Tibial artery (tissue), 4 donors: ENCODE results near the gene SPC24.
"Not testable (repeated sequence)": the region's sequence is repeated elsewhere in the genome, so short reads cannot be mapped to it uniquely, and the experiment has no call there.

ENCODE experiments used
- DNase-seq, 2 donors: peaks; one replicate each; pipeline ENCODE4 v3.0.0-alpha.2; 2019
- H3K27ac ChIP-seq, 2 donors: fragments of 200-600 bp; sonication (generic) in 1 of 2; 1 replicate in 1 of 2; 2 replicates in 1 of 2; pipeline ENCODE4 v1.5.1; 2018 to 2019; ENCODE audit warnings: mild to moderate bottlenecking in 1 of 2
- H3K27me3 ChIP-seq, 2 donors: fragments of 200-600 bp; sonication (generic) in 1 of 2; one replicate each; pipeline versions ENCODE4 v1.5.1 to v1.6.0; 2016 to 2019
- H3K36me3 ChIP-seq, 3 donors: fragments of 200-600 bp; sonication (generic) in 2 of 3; one replicate each; pipeline ENCODE4 v1.5.1; 2016 to 2019; ENCODE audit warnings: mild to moderate bottlenecking in 2 of 3
- H3K4me1 ChIP-seq, 4 donors: fragments of 200-600 bp; sonication (generic) in 2 of 4; 1 replicate in 3 of 4; 2 replicates in 1 of 4; pipeline ENCODE4 v1.5.1; 2016 to 2019
- H3K4me3 ChIP-seq, 2 donors: fragments of 200-600 bp; sonication (generic) in 1 of 2; 1 replicate in 1 of 2; 2 replicates in 1 of 2; pipeline ENCODE4 v1.5.1; 2018 to 2019; ENCODE audit warnings: mild to moderate bottlenecking in 2 of 2
- H3K9me3 ChIP-seq, 3 donors: fragments of 200-600 bp; sonication (generic) in 1 of 3; one replicate each; pipeline ENCODE4 v1.5.1; 2016 to 2019
- CTCF ChIP-seq, 2 experiments: fragments of 200-600 bp in 1 of 2; fragments of 450-650 bp in 1 of 2; IDR thresholded peaks; one replicate each; pipeline ENCODE4 v1.5.1; 2017 to 2019; ENCODE audit warnings: antibody characterized with exemption in 2 of 2, mild to moderate bottlenecking in 1 of 2, moderate library complexity in 1 of 2
- intact Hi-C: fragments of 100-400 bp; cut with DNase I; formaldehyde crosslinking; loops from one replicate; pipeline ENCODE4 v1.15.0; 2023; ENCODE audit warnings: low total_unique reads

The SPC24 gene

GRCh38 chr19:11166281-11167142, 10.9 kb upstream of the SPC24 start:
- Histone ChIP-seq H3K27ac (peak overlapping the region; percentile 87 to 88), H3K4me1 (peaks cover 12 to 86% (median 68%) of the 10 kb centered on the region in 4 donors), H3K36me3 (peaks cover 47 to 57% (median 50%) of the 10 kb centered on the region in 3 donors), H3K27me3 (no peaks in the 10 kb centered on the region), H3K4me3 (no peak overlapping the region), H3K9me3 (no peaks in the 10 kb centered on the region)
- intact Hi-C loops, result no loop called here
- peak in 1 of 2 donors; percentile 83 for DNase-seq
- no peak for TF ChIP-seq CTCF (IDR thresholded peaks at IDR 0.05)

GRCh38 chr19:11165486-11166030, 10.0 kb upstream of the SPC24 start:
- peak overlapping the region; percentile 87 to 88 for H3K27ac ChIP-seq
- DNase-seq, result no peak
- peaks cover 0 to 5% (median 0%) of the 10 kb centered on the region in 3 donors for H3K9me3 ChIP-seq
- intact Hi-C loops, result loop anchor here (2.0 kb wide), 1 partner anchor 23 kb away; no protein-coding TSS in a partner anchor
- H3K36me3 ChIP-seq, result peaks cover 40 to 52% (median 42%) of the 10 kb centered on the region in 3 donors
- H3K4me1 ChIP-seq, result peaks cover 12 to 77% (median 60%) of the 10 kb centered on the region in 4 donors
- H3K27me3 ChIP-seq, result no peaks in the 10 kb centered on the region
- TF ChIP-seq CTCF (IDR thresholded peaks at IDR 0.05), result no peak
- peak overlapping the region; percentile 6 to 33 for H3K4me3 ChIP-seq

DNA sequence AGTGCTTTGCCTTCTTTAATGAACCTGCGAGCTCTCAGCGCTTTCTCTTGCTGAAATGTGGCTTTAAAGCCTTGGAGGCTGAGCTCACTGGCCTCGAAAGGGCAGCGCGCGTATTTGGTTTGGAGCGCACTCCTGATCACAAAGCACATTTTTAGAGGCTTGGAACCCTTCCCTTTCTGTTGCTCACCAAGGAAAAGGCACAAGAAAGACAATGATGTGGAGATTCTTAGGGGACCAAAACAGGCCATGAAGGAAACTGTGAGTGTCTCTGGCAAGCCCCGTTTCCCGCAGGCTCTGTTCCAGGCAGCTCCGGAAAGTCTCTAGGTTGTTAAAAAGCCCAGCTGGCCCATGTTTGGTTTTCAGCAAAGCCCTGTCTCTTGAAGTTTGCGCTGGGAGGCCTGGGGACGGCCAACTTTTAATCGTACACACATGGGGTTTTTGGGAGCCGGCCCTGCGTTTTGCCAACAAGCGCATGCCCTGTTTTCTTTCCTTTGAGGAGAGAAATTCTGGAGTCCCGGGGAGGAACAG, 9.4 kb upstream of the SPC24 start:
- H3K9me3 ChIP-seq, result peaks cover 0 to 6% (median 0%) of the 10 kb centered on the region in 3 donors
- no peaks in the 10 kb centered on the region for H3K27me3 ChIP-seq
- H3K27ac ChIP-seq, result peak overlapping the region; percentile 87 to 88
- intact Hi-C loops, result loop anchor here (2.0 kb wide), 1 partner anchor 22 kb away; no protein-coding TSS in a partner anchor
- peak; percentile 90 to 96 for DNase-seq
- peaks cover 12 to 77% (median 59%) of the 10 kb centered on the region in 4 donors for H3K4me1 ChIP-seq
- no peak for TF ChIP-seq CTCF (IDR thresholded peaks at IDR 0.05)
- peak overlapping the region in 1 of 2 donors; percentile 33 for H3K4me3 ChIP-seq
- peaks cover 34 to 46% (median 36%) of the 10 kb centered on the region in 3 donors for H3K36me3 ChIP-seq

- Histone ChIP-seq H3K27me3 (no peaks in the 10 kb centered on the region), H3K4me3 (peak overlapping the region; percentile 18 to 33), H3K4me1 (peaks cover 12 to 77% (median 58%) of the 10 kb centered on the region in 4 donors), H3K9me3 (peaks cover 0 to 6% (median 0%) of the 10 kb centered on the region in 3 donors), H3K36me3 (peaks cover 27 to 40% (median 29%) of the 10 kb centered on the region in 3 donors), H3K27ac (peak overlapping the region; percentile 87 to 88)
- TF ChIP-seq CTCF (IDR thresholded peaks at IDR 0.05), result no peak
- intact Hi-C loops, result loop anchor here (2.0 kb wide), 1 partner anchor 21 kb away; no protein-coding TSS in a partner anchor
- no peak for DNase-seq
Observed at GRCh38 chr19:11164296-11164695, 8.7 kb upstream of the SPC24 start.

GRCh38 chr19:11160440-11160768, 4.8 kb upstream of the SPC24 start:
- intact Hi-C loops, result not testable (repeated sequence)

More at GRCh38 chr19:11160440-11160768, 4.8 kb upstream of the SPC24 start:
- not testable (repeated sequence) for H3K9me3 ChIP-seq, H3K4me3 ChIP-seq, DNase-seq, H3K27me3 ChIP-seq, H3K36me3 ChIP-seq
- Histone ChIP-seq H3K27ac (peak overlapping the region; percentile 55 to 65), H3K4me1 (peaks cover 7 to 73% (median 50%) of the 10 kb centered on the region in 4 donors)
